Keratinocyte (primary cell): ENCODE data around the gene ENTPD2. TPM values are rescaled to one million over a fixed set of nuclear protein-coding genes. Genes with fewer than 3 reads are reported as not detected.

Experiments
- DNase-seq: peaks from one replicate; pipeline ENCODE4 v3.0.0-alpha.2; 2011; ENCODE audit warnings: low read depth, missing footprints, low spot score
- FAIRE-seq: peaks from 2 replicates; lab custom pipeline; 2011; peaks lifted over from hg19 to GRCh38; lab: Jason Lieb, UNC
- H2AFZ ChIP-seq: 2 replicates; pipeline ENCODE4 v1.6.0; 2012; ENCODE audit warnings: low read length, control low read depth, inconsistent platforms; ENCODE audit not compliant: control insufficient read depth
- H3K27ac ChIP-seq: 2 replicates; pipeline ENCODE4 v1.5.1; 2011; ENCODE audit warnings: low read length; ENCODE audit not compliant: control insufficient read depth, insufficient read depth
- H3K27me3 ChIP-seq: 3 replicates; pipeline ENCODE4 v1.6.0; 2011; ENCODE audit warnings: low read length; ENCODE audit not compliant: control insufficient read depth, insufficient read depth; ENCODE audit errors: extremely low read depth
- H3K36me3 ChIP-seq, 2 experiments: 2 replicates in 1 of 2; 3 replicates in 1 of 2; pipeline ENCODE4 v1.5.1; 2011; ENCODE audit warnings: low read length in 2 of 2, mild to moderate bottlenecking in 1 of 2; ENCODE audit not compliant: control insufficient read depth in 2 of 2, insufficient read depth in 2 of 2; ENCODE audit errors: extremely low read depth in 1 of 2
- H3K4me1 ChIP-seq: 3 replicates; pipeline ENCODE4 v1.5.1; 2011; ENCODE audit warnings: low read length; ENCODE audit not compliant: control insufficient read depth, insufficient read depth; ENCODE audit errors: extremely low read depth
- H3K4me2 ChIP-seq: 3 replicates; pipeline ENCODE4 v1.6.0; 2011; ENCODE audit warnings: low read depth, low read length; ENCODE audit not compliant: control insufficient read depth, insufficient read depth; ENCODE audit errors: extremely low read depth
- H3K4me3 ChIP-seq, 3 experiments: fragments of 200-600 bp in 1 of 3; sonication (generic) in 1 of 3; 2 replicates in 2 of 3; 3 replicates in 1 of 3; pipeline ENCODE4 v1.5.1; 2011 to 2016; ENCODE audit warnings: low read length in 3 of 3, mild to moderate bottlenecking in 3 of 3, control low read depth in 2 of 3, inconsistent platforms in 1 of 3, low read depth in 1 of 3, mixed read lengths in 1 of 3, mixed run types in 1 of 3, moderate library complexity in 1 of 3; ENCODE audit not compliant: control insufficient read depth in 2 of 3, insufficient read depth in 2 of 3; ENCODE audit errors: extremely low read depth in 1 of 3
- H3K79me2 ChIP-seq: 2 replicates; pipeline ENCODE4 v1.6.0; 2012; ENCODE audit warnings: low read length; ENCODE audit not compliant: control insufficient read depth, insufficient read depth
- H3K9ac ChIP-seq: 3 replicates; pipeline ENCODE4 v1.6.0; 2011; ENCODE audit warnings: low read length; ENCODE audit not compliant: control insufficient read depth, insufficient read depth; ENCODE audit errors: extremely low read depth
- H3K9me1 ChIP-seq: 3 replicates; pipeline ENCODE4 v1.6.0; 2011; ENCODE audit warnings: low read length; ENCODE audit not compliant: control insufficient read depth, insufficient read depth; ENCODE audit errors: extremely low read depth
- H3K9me3 ChIP-seq: 2 replicates; pipeline ENCODE4 v1.5.1; 2012; ENCODE audit warnings: low read depth, low read length; ENCODE audit not compliant: control insufficient read depth
- H4K20me1 ChIP-seq: 3 replicates; pipeline ENCODE4 v1.6.0; 2011; ENCODE audit warnings: low read length; ENCODE audit not compliant: control insufficient read depth, insufficient read depth; ENCODE audit errors: extremely low read depth
- EZH2 ChIP-seq: IDR thresholded peaks from one replicate; pipeline ENCODE4 v1.6.1; 2012; ENCODE audit warnings: inconsistent platforms, mild to moderate bottlenecking, low read length, moderate library complexity
- dilution Hi-C: fragments of 300-500 bp; cut with MboI; formaldehyde crosslinking; loops from one replicate; pipeline ENCODE4 v1.7.0; 2020; ENCODE audit warnings: low sequenced_read_pairs; ENCODE audit not compliant: extremely low pct_ligation_motif_present
- polyA plus RNA-seq, 5 experiments: library from polyadenylated mRNA; depleted of rRNA in 3 of 5; stranded (reverse) in 3 of 5; stranded (forward) in 1 of 5; unstranded in 1 of 5; fragments of >200 nt; gene quantifications; 1 replicate in 1 of 5; 2 replicates in 3 of 5; 3 replicates in 1 of 5; pipeline versions ENCODE4 v1.2.1 to v1.2.3, GENCODE V29; 2011 to 2012; ENCODE audit warnings: missing spikeins in 2 of 5, low read depth in 1 of 5, low replicate concordance in 1 of 5
- TF ChIP-seq, protein P1 (sequence below), 3 experiments: IDR thresholded peaks in 1 of 3; conservative IDR thresholded peaks in 1 of 3; optimal IDR thresholded peaks in 1 of 3; 2 replicates in 2 of 3; 3 replicates in 1 of 3; pipeline versions ENCODE3 to v1.5.1; 2011; ENCODE audit warnings: low read length in 3 of 3, mild to moderate bottlenecking in 3 of 3, moderate library complexity in 2 of 3, control low read depth in 1 of 3, inconsistent platforms in 1 of 3; ENCODE audit not compliant: insufficient read depth in 2 of 3; ENCODE audit errors: extremely low read depth in 1 of 3

Gene ENTPD2
- polyA plus RNA-seq, 1 donor (not counting 4 experiments of a cell fraction or from before 2014, with no cell fraction given), result 0.52 TPM

DNA sequence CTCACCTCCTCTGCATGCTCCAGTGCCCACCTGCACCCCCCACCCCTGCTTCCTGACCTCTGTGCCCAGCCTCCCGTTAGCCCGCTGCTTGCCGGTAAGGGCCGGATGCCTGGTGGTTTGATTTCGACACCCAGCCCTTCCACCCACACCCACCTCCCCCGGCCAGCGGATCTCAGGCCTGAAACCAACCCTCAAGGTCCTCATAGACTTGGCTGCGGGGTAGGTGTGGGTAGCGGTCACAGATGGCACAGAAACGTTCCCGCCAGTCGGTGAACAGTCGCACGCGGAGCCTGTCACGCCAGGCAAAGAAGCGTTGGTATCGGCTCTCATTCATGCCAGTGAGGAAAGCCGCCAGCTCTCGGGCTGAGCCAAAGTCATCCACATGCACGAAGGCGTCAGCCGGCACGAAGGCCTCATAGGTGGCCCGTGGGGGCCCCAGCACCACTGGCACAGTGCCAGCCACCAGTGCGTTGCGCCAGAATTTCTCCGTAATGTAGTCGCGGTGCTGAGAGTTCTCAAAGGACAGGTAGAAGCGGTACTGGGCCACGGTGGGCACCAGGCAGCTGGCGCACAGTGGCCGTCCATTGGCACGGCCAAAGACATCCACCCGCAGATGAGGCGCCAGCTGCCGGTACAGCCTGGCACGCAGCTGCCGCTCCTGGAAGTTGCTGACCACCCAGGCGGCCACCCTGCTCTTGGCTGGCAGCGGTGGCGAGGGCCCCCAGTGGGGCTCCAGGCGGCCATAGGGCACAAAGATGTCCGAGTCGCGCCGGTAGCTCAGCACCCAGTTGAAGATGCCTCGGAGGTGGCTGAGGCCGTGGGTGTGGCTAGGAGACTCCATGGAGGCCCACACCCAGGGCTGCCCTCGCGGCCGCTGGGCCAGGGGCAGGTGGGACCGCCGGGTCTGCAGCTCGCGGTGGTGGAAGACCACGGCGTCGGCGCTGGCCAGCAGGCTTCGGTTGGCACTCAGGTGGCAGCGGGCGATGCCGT, 23.0 kb downstream of the ENTPD2 start:
- no peak overlapping the region for H3K27ac ChIP-seq
- FAIRE-seq (no peak), DNase-seq (no peak)
- H3K4me2 ChIP-seq, result no peak overlapping the region
- no peaks in the 10 kb centered on the region for H3K36me3 ChIP-seq
- H3K9me1 ChIP-seq, result no peaks in the 10 kb centered on the region
- no peak overlapping the region for H2AFZ ChIP-seq
- H3K27me3 ChIP-seq, result peaks cover 15% of the 10 kb centered on the region
- peaks cover 10% of the 10 kb centered on the region for H3K4me1 ChIP-seq
- TF ChIP-seq, protein P1, sequence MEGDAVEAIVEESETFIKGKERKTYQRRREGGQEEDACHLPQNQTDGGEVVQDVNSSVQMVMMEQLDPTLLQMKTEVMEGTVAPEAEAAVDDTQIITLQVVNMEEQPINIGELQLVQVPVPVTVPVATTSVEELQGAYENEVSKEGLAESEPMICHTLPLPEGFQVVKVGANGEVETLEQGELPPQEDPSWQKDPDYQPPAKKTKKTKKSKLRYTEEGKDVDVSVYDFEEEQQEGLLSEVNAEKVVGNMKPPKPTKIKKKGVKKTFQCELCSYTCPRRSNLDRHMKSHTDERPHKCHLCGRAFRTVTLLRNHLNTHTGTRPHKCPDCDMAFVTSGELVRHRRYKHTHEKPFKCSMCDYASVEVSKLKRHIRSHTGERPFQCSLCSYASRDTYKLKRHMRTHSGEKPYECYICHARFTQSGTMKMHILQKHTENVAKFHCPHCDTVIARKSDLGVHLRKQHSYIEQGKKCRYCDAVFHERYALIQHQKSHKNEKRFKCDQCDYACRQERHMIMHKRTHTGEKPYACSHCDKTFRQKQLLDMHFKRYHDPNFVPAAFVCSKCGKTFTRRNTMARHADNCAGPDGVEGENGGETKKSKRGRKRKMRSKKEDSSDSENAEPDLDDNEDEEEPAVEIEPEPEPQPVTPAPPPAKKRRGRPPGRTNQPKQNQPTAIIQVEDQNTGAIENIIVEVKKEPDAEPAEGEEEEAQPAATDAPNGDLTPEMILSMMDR (optimal IDR thresholded peaks at IDR 0.05 in 1 of 3, IDR thresholded peaks at IDR 0.05 in 1 of 3, conservative IDR thresholded peaks at IDR 0.05 in 1 of 3; ENCODE audit: extremely low read depth in 1 of 3, insufficient read depth in 2 of 3, low read length in 3 of 3), result no peak
- TF ChIP-seq EZH2, result no peak
- H3K4me3 ChIP-seq, result no peak overlapping the region
- H3K79me2 ChIP-seq, result no peaks in the 10 kb centered on the region
- no peak overlapping the region for H3K9ac ChIP-seq
- no peaks in the 10 kb centered on the region for H3K9me3 ChIP-seq
- dilution Hi-C loops, result no loop called here
- no peaks in the 10 kb centered on the region for H4K20me1 ChIP-seq

DNA sequence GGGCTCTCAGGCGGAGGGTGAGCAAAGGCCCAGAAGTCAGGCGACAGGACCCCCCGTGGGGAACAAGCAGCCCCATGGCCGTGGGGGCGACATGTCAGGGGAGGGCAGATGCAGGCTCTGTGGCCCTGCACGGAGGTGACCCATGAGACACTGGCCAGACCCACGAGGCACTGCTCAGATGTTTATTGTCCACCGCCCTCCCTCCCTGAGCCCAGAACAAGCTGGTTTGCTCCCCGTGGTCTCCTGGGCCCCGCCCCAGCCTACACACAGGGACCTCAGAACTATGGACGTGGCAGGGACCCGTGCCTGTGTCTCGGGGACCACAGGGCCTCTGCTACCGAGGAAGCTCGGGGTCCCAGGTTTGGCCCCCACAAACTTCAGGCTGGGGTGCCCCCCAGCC, 23.9 kb downstream of the ENTPD2 start:
- no peaks in the 10 kb centered on the region for H4K20me1 ChIP-seq
- no peaks in the 10 kb centered on the region for H3K36me3 ChIP-seq
- no peaks in the 10 kb centered on the region for H3K9me3 ChIP-seq
- H3K4me3 ChIP-seq, result no peak overlapping the region
- no peak overlapping the region for H3K27ac ChIP-seq
- DNase-seq, result no peak
- H2AFZ ChIP-seq, result no peak overlapping the region
- peaks cover 8% of the 10 kb centered on the region for H3K4me1 ChIP-seq
- H3K9me1 ChIP-seq, result no peaks in the 10 kb centered on the region
- peaks cover 15% of the 10 kb centered on the region for H3K27me3 ChIP-seq
- no peak overlapping the region for H3K4me2 ChIP-seq
- FAIRE-seq, result no peak
- no peak overlapping the region for H3K9ac ChIP-seq
- no peaks in the 10 kb centered on the region for H3K79me2 ChIP-seq
- TF ChIP-seq EZH2, result no peak
- TF ChIP-seq, protein P1 (optimal IDR thresholded peaks at IDR 0.05 in 1 of 3, IDR thresholded peaks at IDR 0.05 in 1 of 3, conservative IDR thresholded peaks at IDR 0.05 in 1 of 3; ENCODE audit: extremely low read depth in 1 of 3, insufficient read depth in 2 of 3, low read length in 3 of 3), result no peak
- dilution Hi-C loops, result no loop called here
